Right lobe of liver (tissue), 4 donors: ENCODE results near the gene FOXJ1.

Experiments used
- CTCF ChIP-seq, 4 donors: fragments of 200-600 bp in 3 of 4; fragments of 450-650 bp in 1 of 4; IDR thresholded peaks; one replicate each; pipeline versions ENCODE4 v1.5.1 to v1.8.0; 2016 to 2022; ENCODE audit warnings: antibody characterized with exemption in 4 of 4, mild to moderate bottlenecking in 2 of 4
- POLR2A ChIP-seq: fragments of 450-650 bp; IDR thresholded peaks from one replicate; pipeline ENCODE4 v1.6.1; 2017; ENCODE audit warnings: antibody characterized with exemption, mild to moderate bottlenecking
- donor health status: DM: no; HTN: no; CAD: no.
- donor health status: DM: no; HTN: no; CAD: no.
- donor health status: DM: no; HTN: yes; CAD: no.

GRCh38 chr17:76131692-76132573, 9.1 kb downstream of the FOXJ1 start:
- no peak for TF ChIP-seq CTCF (IDR thresholded peaks at IDR 0.05)
- TF ChIP-seq POLR2A = no peak
